ENCODE results near the gene PRR19.
A peak's percentile ranks its signal among the peaks of the same experiment; 100 is the strongest.

PRR19 gene

GRCh38 chr19:42303876-42304275 lies 1.9 kb downstream of the PRR19 start:
- ChIA-PET CTCF (interaction anchor here (0.7 kb wide), 2 partner anchors 69 to 145 kb away, joined by 3 read pairs; no protein-coding TSS in a partner anchor), POLR2A (ENCODE audit: low non-redundant PET) (interaction anchor here (0.6 kb wide), 1 partner anchor 10 kb away, joined by 3 read pairs; no protein-coding TSS in a partner anchor)
- H3K27ac ChIP-seq, result no peak overlapping the region
- no peak for TF ChIP-seq CTCF (conservative IDR thresholded peaks at IDR 0.05; ENCODE audit: low read depth)
- no peak for DNase-seq (ENCODE audit: low spot score)

GRCh38 chr19:42306646-42307045 lies 4.7 kb downstream of the PRR19 start:
- no peak for TF ChIP-seq CTCF (conservative IDR thresholded peaks at IDR 0.05; ENCODE audit: low read depth)
- POLR2A ChIA-PET (ENCODE audit: low non-redundant PET), result no interaction called here
- no peak for DNase-seq (ENCODE audit: low spot score)
- CTCF ChIA-PET, result no interaction called here
- H3K27ac ChIP-seq, result no peak overlapping the region

- CTCF ChIA-PET, result no interaction called here
- DNase-seq (ENCODE audit: low spot score), result no peak
- TF ChIP-seq CTCF (conservative IDR thresholded peaks at IDR 0.05; ENCODE audit: low read depth), result no peak
- POLR2A ChIA-PET (ENCODE audit: low non-redundant PET), result no interaction called here
- H3K27ac ChIP-seq, result no peak overlapping the region
Observed at GRCh38 chr19:42309686-42310085, 7.8 kb downstream of the PRR19 start.

DNA sequence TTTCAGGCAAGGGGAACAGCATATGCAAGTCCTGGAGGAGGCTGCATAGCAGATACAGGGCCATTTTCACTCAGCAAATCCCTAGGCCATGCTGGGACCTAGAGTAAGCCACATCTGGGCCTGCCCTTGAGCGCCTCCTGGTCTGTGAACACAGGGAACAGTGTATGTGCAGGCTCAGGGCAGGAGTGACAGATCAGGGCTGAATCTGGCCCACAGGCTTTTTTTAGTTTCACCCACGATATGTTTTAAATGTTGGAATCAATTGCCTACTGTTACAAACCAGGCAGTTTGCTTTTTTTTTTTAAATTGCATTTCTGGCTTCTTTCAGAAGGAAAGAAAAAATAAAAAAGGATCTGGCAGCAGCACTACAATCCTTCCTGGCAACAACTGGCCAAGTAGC lies 9.7 kb downstream of the PRR19 start:
- ChIA-PET CTCF (no interaction called here), POLR2A (ENCODE audit: low non-redundant PET) (no interaction called here)

DNA sequence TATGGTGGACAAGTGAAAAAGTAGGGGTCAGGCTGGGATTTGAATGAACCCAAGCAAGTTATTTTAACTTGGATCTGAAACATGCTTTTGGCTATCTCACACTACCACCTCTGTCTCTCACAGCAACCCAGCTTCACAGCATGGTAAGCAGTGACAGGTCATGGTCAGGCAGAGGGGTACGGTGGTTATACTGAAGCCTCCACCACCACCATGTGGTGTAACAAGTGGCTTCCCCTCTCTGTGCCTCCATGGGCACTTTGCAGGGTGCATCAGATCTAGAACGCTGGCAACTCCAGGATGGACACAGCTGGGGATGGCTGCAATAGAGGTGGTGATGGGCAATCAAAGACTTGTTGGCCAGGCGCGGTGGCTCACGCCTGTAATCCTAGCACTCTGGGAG lies 10.4 kb downstream of the PRR19 start:
- ChIA-PET CTCF (interaction anchor here (0.7 kb wide), 1 partner anchor 129 kb away, joined by 3 read pairs; no protein-coding TSS in a partner anchor), POLR2A (ENCODE audit: low non-redundant PET) (no interaction called here)

More for the DNA sequence above, 9.7 kb downstream of the PRR19 start:
- no peak overlapping the region for H3K27ac ChIP-seq
- no peak for DNase-seq (ENCODE audit: low spot score)
- no peak for TF ChIP-seq CTCF (conservative IDR thresholded peaks at IDR 0.05; ENCODE audit: low read depth)

GRCh38 chr19:42313096-42313839 lies 11.3 kb downstream of the PRR19 start, which contains the start of gene TMEM145:
Gene TMEM145 (plus strand): TSS chr19:42313309. CDS start chr19:42313377, 68 bp downstream.
- POLR2A ChIA-PET (ENCODE audit: low non-redundant PET), result interaction anchor here (0.6 kb wide), 1 partner anchor 9 kb away, joined by 3 read pairs; no protein-coding TSS in a partner anchor
- DNase-seq (ENCODE audit: low spot score), result peak; percentile 53
- TF ChIP-seq CTCF (conservative IDR thresholded peaks at IDR 0.05; ENCODE audit: low read depth), result 0 out of 2 replicates have a peak, but pooled peaks have one; percentile 20
- CTCF ChIA-PET, result interaction anchor here (0.6 kb wide), 2 partner anchors 25 to 29 kb away, joined by 3 to 5 read pairs; no protein-coding TSS in a partner anchor
- H3K27ac ChIP-seq, result no peak within 1 kb of the TSS

More for the DNA sequence above, 10.4 kb downstream of the PRR19 start:
- no peak for TF ChIP-seq CTCF (conservative IDR thresholded peaks at IDR 0.05; ENCODE audit: low read depth)
- no peak for DNase-seq (ENCODE audit: low spot score)
- no peak overlapping the region for H3K27ac ChIP-seq
